ENCODE data around the gene ANKS1A.

ANKS1A gene

DNA sequence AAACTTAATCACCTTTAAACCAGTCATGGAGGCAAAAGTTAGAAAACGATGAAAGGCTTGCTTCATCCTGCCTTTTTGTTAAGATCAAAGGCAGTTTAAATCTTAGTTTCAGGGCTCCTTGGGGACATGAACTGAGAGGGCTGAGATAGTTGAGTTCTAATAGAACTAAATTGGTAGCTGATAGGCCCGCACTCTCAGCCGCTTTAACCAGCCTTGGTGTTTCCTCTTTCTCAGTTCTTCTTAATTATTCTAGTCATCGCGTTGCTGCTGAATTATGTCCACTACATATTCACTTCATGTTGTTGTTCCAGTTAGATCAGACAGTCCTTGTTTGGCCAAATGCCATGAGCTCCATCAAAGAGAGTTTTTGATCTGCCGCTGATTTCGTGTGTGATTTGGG, 72.5 kb downstream of the ANKS1A start:
- TF ChIP-seq, protein P1, sequence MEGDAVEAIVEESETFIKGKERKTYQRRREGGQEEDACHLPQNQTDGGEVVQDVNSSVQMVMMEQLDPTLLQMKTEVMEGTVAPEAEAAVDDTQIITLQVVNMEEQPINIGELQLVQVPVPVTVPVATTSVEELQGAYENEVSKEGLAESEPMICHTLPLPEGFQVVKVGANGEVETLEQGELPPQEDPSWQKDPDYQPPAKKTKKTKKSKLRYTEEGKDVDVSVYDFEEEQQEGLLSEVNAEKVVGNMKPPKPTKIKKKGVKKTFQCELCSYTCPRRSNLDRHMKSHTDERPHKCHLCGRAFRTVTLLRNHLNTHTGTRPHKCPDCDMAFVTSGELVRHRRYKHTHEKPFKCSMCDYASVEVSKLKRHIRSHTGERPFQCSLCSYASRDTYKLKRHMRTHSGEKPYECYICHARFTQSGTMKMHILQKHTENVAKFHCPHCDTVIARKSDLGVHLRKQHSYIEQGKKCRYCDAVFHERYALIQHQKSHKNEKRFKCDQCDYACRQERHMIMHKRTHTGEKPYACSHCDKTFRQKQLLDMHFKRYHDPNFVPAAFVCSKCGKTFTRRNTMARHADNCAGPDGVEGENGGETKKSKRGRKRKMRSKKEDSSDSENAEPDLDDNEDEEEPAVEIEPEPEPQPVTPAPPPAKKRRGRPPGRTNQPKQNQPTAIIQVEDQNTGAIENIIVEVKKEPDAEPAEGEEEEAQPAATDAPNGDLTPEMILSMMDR (conservative IDR thresholded peaks at IDR 0.05; ENCODE audit: low read length): no peak
- no peak for TF ChIP-seq EZH2phosphoT487 (IDR thresholded peaks at IDR 0.05; ENCODE audit: borderline replicate concordance)
- H3K4me2 ChIP-seq (ENCODE audit: low read depth, low read length, poor library complexity, severe bottlenecking): no peak overlapping the region

GRCh38 chr6:34964564-34964963, 75.5 kb downstream of the ANKS1A start:
- H3K4me3 ChIP-seq (ENCODE audit: low read length, poor library complexity, severe bottlenecking): no peak overlapping the region
- peaks cover 4% of the 10 kb centered on the region; the same call in 1 of the 2 replicates for H3K79me2 ChIP-seq (ENCODE audit: insufficient read depth, low read length)
- no peak overlapping the region for H2AFZ ChIP-seq (ENCODE audit: low read length)
- no peak overlapping the region for H3K4me2 ChIP-seq (ENCODE audit: low read depth, low read length, poor library complexity, severe bottlenecking)
- H4K20me1 ChIP-seq (ENCODE audit: insufficient read depth, low read length, poor library complexity, severe bottlenecking): no peaks in the 10 kb centered on the region
- no peaks in the 10 kb centered on the region for H3K9me2 ChIP-seq (replicated peaks; ENCODE audit: low read depth, low read length)
- H3K36me3 ChIP-seq (ENCODE audit: insufficient read depth, low read length): no peaks in the 10 kb centered on the region
- no peaks in the 10 kb centered on the region for H3K9me3 ChIP-seq (ENCODE audit: insufficient read depth, low read depth, low read length)
- H3K27me3 ChIP-seq (ENCODE audit: insufficient read depth, low read length, poor library complexity, severe bottlenecking): no peaks in the 10 kb centered on the region
- H3K9ac ChIP-seq (ENCODE audit: low read depth, low read length, poor library complexity, severe bottlenecking): no peak overlapping the region
- H3K4me1 ChIP-seq (ENCODE audit: insufficient read depth, low read length, poor library complexity, severe bottlenecking): peaks cover 11% of the 10 kb centered on the region
- TF ChIP-seq EZH2phosphoT487 (IDR thresholded peaks at IDR 0.05; ENCODE audit: borderline replicate concordance): no peak
- TF ChIP-seq, protein P1 (conservative IDR thresholded peaks at IDR 0.05; ENCODE audit: low read length): no peak
- H3F3A ChIP-seq (ENCODE audit: low read depth): no peaks in the 10 kb centered on the region

More for the DNA sequence above, 72.5 kb downstream of the ANKS1A start:
- Histone ChIP-seq H3K9me3 (ENCODE audit: insufficient read depth, low read depth, low read length) (no peaks in the 10 kb centered on the region), H3K27me3 (ENCODE audit: insufficient read depth, low read length, poor library complexity, severe bottlenecking) (no peaks in the 10 kb centered on the region), H3K9me2 (replicated peaks; ENCODE audit: low read depth, low read length) (no peaks in the 10 kb centered on the region), H2AFZ (ENCODE audit: low read length) (no peak overlapping the region), H3F3A (ENCODE audit: low read depth) (no peaks in the 10 kb centered on the region), H3K4me1 (ENCODE audit: insufficient read depth, low read length, poor library complexity, severe bottlenecking) (peaks cover 11% of the 10 kb centered on the region), H4K20me1 (ENCODE audit: insufficient read depth, low read length, poor library complexity, severe bottlenecking) (no peaks in the 10 kb centered on the region), H3K4me3 (ENCODE audit: low read length, poor library complexity, severe bottlenecking) (no peak overlapping the region), H3K9ac (ENCODE audit: low read depth, low read length, poor library complexity, severe bottlenecking) (no peak overlapping the region), H3K79me2 (ENCODE audit: insufficient read depth, low read length) (peaks cover 6% of the 10 kb centered on the region; the same call in 1 of the 2 replicates), H3K36me3 (ENCODE audit: insufficient read depth, low read length) (no peaks in the 10 kb centered on the region)

DNA sequence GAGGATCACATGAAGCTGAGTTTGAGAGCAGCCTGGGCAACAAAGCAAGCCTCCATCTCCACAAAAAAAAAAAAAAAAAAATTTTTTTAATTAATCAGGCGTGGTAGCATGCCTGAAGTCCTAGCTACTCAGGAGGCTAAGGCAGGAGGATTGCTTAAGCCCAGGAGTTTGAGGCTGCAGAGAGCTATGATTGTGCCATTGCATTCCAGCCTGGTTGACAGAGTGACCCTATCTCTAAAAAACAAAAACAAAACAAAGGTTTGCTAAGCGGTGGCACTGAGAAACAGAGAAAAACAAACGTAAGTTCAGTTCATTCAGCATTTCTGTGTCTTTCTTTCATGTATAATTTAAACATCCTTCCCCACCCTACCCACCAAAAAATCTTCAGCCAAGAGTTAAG, 78.4 kb downstream of the ANKS1A start:
- Histone ChIP-seq H3K4me3 (ENCODE audit: low read length, poor library complexity, severe bottlenecking) (no peak overlapping the region), H3K9ac (ENCODE audit: low read depth, low read length, poor library complexity, severe bottlenecking) (no peak overlapping the region), H2AFZ (ENCODE audit: low read length) (no peak overlapping the region), H3K4me2 (ENCODE audit: low read depth, low read length, poor library complexity, severe bottlenecking) (no peak overlapping the region), H3K9me3 (ENCODE audit: insufficient read depth, low read depth, low read length) (no peaks in the 10 kb centered on the region), H3F3A (ENCODE audit: low read depth) (no peaks in the 10 kb centered on the region), H3K79me2 (ENCODE audit: insufficient read depth, low read length) (no peaks in the 10 kb centered on the region), H4K20me1 (ENCODE audit: insufficient read depth, low read length, poor library complexity, severe bottlenecking) (no peaks in the 10 kb centered on the region), H3K36me3 (ENCODE audit: insufficient read depth, low read length) (peaks cover 17% of the 10 kb centered on the region; the same call in 1 of the 2 replicates), H3K9me2 (replicated peaks; ENCODE audit: low read depth, low read length) (no peaks in the 10 kb centered on the region), H3K27me3 (ENCODE audit: insufficient read depth, low read length, poor library complexity, severe bottlenecking) (no peaks in the 10 kb centered on the region), H3K4me1 (ENCODE audit: insufficient read depth, low read length, poor library complexity, severe bottlenecking) (no peaks in the 10 kb centered on the region)
- TF ChIP-seq EZH2phosphoT487 (IDR thresholded peaks at IDR 0.05; ENCODE audit: borderline replicate concordance): no peak
- TF ChIP-seq, protein P1 (conservative IDR thresholded peaks at IDR 0.05; ENCODE audit: low read length): no peak

Measured in Loucy (cell line).